HEK293 (cell line): ENCODE data around the gene STEAP1B.

ENCODE experiments used
- CTCF ChIA-PET: fragments of 350-600 bp; formaldehyde crosslinking; extraction: SDS; loops from one replicate; lab custom pipeline; 2021; ENCODE audit warnings: antibody characterized with exemption; lab: Yijun Ruan, JAX
- POLR2A ChIA-PET: fragments of 300-600 bp; formaldehyde crosslinking; extraction: SDS; loops from one replicate; lab custom pipeline; 2020; ENCODE audit warnings: antibody characterized with exemption, inconsistent platforms; lab: Yijun Ruan, JAX
- H3K27ac ChIP-seq: fragments of 200-500 bp; sonication (Bioruptor generic); 2 replicates; pipeline ENCODE4 v1.5.1; 2014; ENCODE audit warnings: low read depth, low read length, control low read depth, inconsistent platforms; ENCODE audit errors: extremely low read depth
- H3K36me3 ChIP-seq, 2 experiments: fragments of 200-500 bp in 1 of 2; sonication (Bioruptor generic) in 1 of 2; 1 replicate in 1 of 2; 2 replicates in 1 of 2; pipeline ENCODE4 v1.5.1; 2014 to 2017; ENCODE audit warnings: inconsistent platforms in 2 of 2, low read length in 2 of 2; ENCODE audit not compliant: control insufficient read depth in 2 of 2, insufficient read depth in 1 of 2
- H3K4me1 ChIP-seq: fragments of 200-500 bp; sonication (Bioruptor generic); 2 replicates; pipeline ENCODE4 v1.5.1; 2014; ENCODE audit warnings: mild to moderate bottlenecking, low read length, inconsistent platforms; ENCODE audit not compliant: control insufficient read depth, insufficient read depth
- H3K4me3 ChIP-seq: 2 replicates; pipeline ENCODE4 v1.5.1; 2011; ENCODE audit warnings: low read depth, mild to moderate bottlenecking, control low read depth, low read length, moderate library complexity
- H3K9me3 ChIP-seq: fragments of 200-500 bp; sonication (Bioruptor generic); 2 replicates; pipeline ENCODE4 v1.5.1; 2014; ENCODE audit warnings: low read depth, low read length, inconsistent platforms; ENCODE audit not compliant: control insufficient read depth, insufficient read depth
- FEZF1 ChIP-seq: fragments of 450-650 bp; formaldehyde crosslinking; IDR thresholded peaks from 2 replicates; pipeline ENCODE4 v1.5.1; 2016; ENCODE audit warnings: missing biosample characterization, missing genetic modification characterization
- HOXA7 ChIP-seq: sonication (generic); formaldehyde crosslinking; IDR thresholded peaks from 2 replicates; pipeline ENCODE4 v1.8.1; 2022; ENCODE audit warnings: missing genetic modification reagents, borderline replicate concordance
- HOXC10 ChIP-seq: sonication (generic); formaldehyde crosslinking; IDR thresholded peaks from 2 replicates; pipeline ENCODE4 v1.8.1; 2023; ENCODE audit warnings: mild to moderate bottlenecking, missing genetic modification reagents
- INSM2 ChIP-seq: fragments of 450-650 bp; formaldehyde crosslinking; IDR thresholded peaks from 2 replicates; pipeline ENCODE4 v1.5.1; 2016; ENCODE audit warnings: missing biosample characterization, missing genetic modification characterization
- KLF17 ChIP-seq: fragments of 450-650 bp; formaldehyde crosslinking; IDR thresholded peaks from 2 replicates; pipeline ENCODE4 v1.5.1; 2016; ENCODE audit warnings: missing biosample characterization, missing genetic modification characterization
- SP3 ChIP-seq: fragments of 450-650 bp; formaldehyde crosslinking; IDR thresholded peaks from 2 replicates; pipeline ENCODE4 v1.5.1; 2016; ENCODE audit warnings: missing biosample characterization, missing genetic modification characterization
- SP7 ChIP-seq: fragments of 450-650 bp; formaldehyde crosslinking; IDR thresholded peaks from 2 replicates; pipeline ENCODE4 v1.5.1; 2016; ENCODE audit warnings: missing biosample characterization, missing genetic modification characterization
- ZBTB1 ChIP-seq: fragments of 450-650 bp; formaldehyde crosslinking; IDR thresholded peaks from 2 replicates; pipeline ENCODE4 v1.5.1; 2016; ENCODE audit warnings: missing biosample characterization, missing genetic modification characterization
- ZBTB11 ChIP-seq: fragments of 450-650 bp; formaldehyde crosslinking; conservative IDR thresholded peaks from 2 replicates; pipeline ENCODE4 v1.5.1; 2016; ENCODE audit warnings: low read depth, missing biosample characterization, missing genetic modification characterization
- ZBTB8A ChIP-seq: fragments of 450-650 bp; formaldehyde crosslinking; IDR thresholded peaks from 2 replicates; pipeline ENCODE4 v1.5.1; 2016; ENCODE audit warnings: missing biosample characterization, missing genetic modification characterization
- ZFP37 ChIP-seq: fragments of 450-650 bp; formaldehyde crosslinking; IDR thresholded peaks from 2 replicates; pipeline ENCODE4 v1.5.1; 2016; ENCODE audit warnings: missing biosample characterization, missing genetic modification characterization
- ZNF221 ChIP-seq: fragments of 450-650 bp; formaldehyde crosslinking; IDR thresholded peaks from 2 replicates; pipeline ENCODE4 v1.5.1; 2017; ENCODE audit warnings: missing biosample characterization, missing genetic modification characterization, borderline replicate concordance
- ZNF24 ChIP-seq: fragments of 450-650 bp; formaldehyde crosslinking; IDR thresholded peaks from 2 replicates; pipeline ENCODE4 v1.5.1; 2016; ENCODE audit warnings: missing biosample characterization, missing genetic modification characterization
- ZNF266 ChIP-seq: fragments of 450-650 bp; formaldehyde crosslinking; IDR thresholded peaks from 2 replicates; pipeline ENCODE4 v1.5.1; 2016; ENCODE audit warnings: missing biosample characterization, missing genetic modification characterization, low read depth
- ZNF416 ChIP-seq: fragments of 450-650 bp; formaldehyde crosslinking; IDR thresholded peaks from 2 replicates; pipeline ENCODE4 v1.5.1; 2016; ENCODE audit warnings: missing biosample characterization, missing genetic modification characterization
- ZNF560 ChIP-seq: fragments of 450-650 bp; formaldehyde crosslinking; IDR thresholded peaks from 2 replicates; pipeline ENCODE4 v1.5.1; 2017; ENCODE audit warnings: missing biosample characterization, missing genetic modification characterization, borderline replicate concordance
- ZNF580 ChIP-seq: fragments of 450-650 bp; formaldehyde crosslinking; IDR thresholded peaks from 2 replicates; pipeline ENCODE4 v1.5.1; 2016; ENCODE audit warnings: missing biosample characterization, missing genetic modification characterization
- ZNF658 ChIP-seq: fragments of 450-650 bp; formaldehyde crosslinking; IDR thresholded peaks from 2 replicates; pipeline ENCODE4; 2016; ENCODE audit warnings: missing biosample characterization, missing genetic modification characterization
- ZNF677 ChIP-seq: fragments of 450-650 bp; IDR thresholded peaks from 2 replicates; pipeline ENCODE4 v1.5.0; 2018; ENCODE audit warnings: missing biosample characterization, mild to moderate bottlenecking, missing genetic modification characterization, moderate library complexity

The STEAP1B gene

GRCh38 chr7:22447008-22447407 lies 53.0 kb downstream of the STEAP1B start:
- no peak overlapping the region for H3K27ac ChIP-seq
- CTCF ChIA-PET: interaction anchor here (0.6 kb wide), 1 partner anchor 1295 kb away, joined by 3 read pairs; no protein-coding TSS in a partner anchor
- TF ChIP-seq ZNF266 (tag by site-specific recombination) (no peak), ZNF24 (tag by site-specific recombination) (no peak), ZNF560 (tag by site-specific recombination) (no peak), SP3 (tag by site-specific recombination) (no peak), SP7 (no peak), ZNF677 (tag by site-specific recombination) (no peak), KLF17 (tag by site-specific recombination) (no peak), HOXC10 (CRISPR knock-in tag) (no peak), ZBTB11 (tag by site-specific recombination) (no peak), ZNF416 (tag by site-specific recombination) (no peak), ZBTB1 (no peak), HOXA7 (CRISPR knock-in tag) (no peak), ZNF658 (tag by site-specific recombination) (no peak), ZNF580 (tag by site-specific recombination) (no peak)
- no peak overlapping the region for H3K4me3 ChIP-seq
- H3K9me3 ChIP-seq: no peaks in the 10 kb centered on the region
- no peaks in the 10 kb centered on the region for H3K36me3 ChIP-seq
- POLR2A ChIA-PET: no interaction called here
- H3K4me1 ChIP-seq: peaks cover 9% of the 10 kb centered on the region; the same call in 1 of the 2 replicates

GRCh38 chr7:22445853-22446252 lies 54.1 kb downstream of the STEAP1B start:
- ChIA-PET CTCF (interaction anchor here (0.6 to 1.0 kb wide), 4 partner anchors 23 to 365 kb away, joined by 3 to 5 read pairs (median 3); no protein-coding TSS in a partner anchor), POLR2A (no interaction called here)
- H3K9me3 ChIP-seq: no peaks in the 10 kb centered on the region
- peaks cover 9% of the 10 kb centered on the region; the same call in 1 of the 2 replicates for H3K4me1 ChIP-seq
- no peaks in the 10 kb centered on the region for H3K36me3 ChIP-seq
- TF ChIP-seq INSM2 (tag by site-specific recombination): no peak
- no peak overlapping the region for H3K4me3 ChIP-seq
- no peak overlapping the region for H3K27ac ChIP-seq

GRCh38 chr7:22445140-22445743 lies 54.7 kb downstream of the STEAP1B start:
- Histone ChIP-seq H3K4me3 (no peak overlapping the region), H3K9me3 (no peaks in the 10 kb centered on the region), H3K27ac (0 out of 2 replicates have a peak overlapping the region, but pooled peaks have one; percentile 9), H3K36me3 (no peaks in the 10 kb centered on the region), H3K4me1 (peaks cover 9% of the 10 kb centered on the region; the same call in 1 of the 2 replicates)
- POLR2A ChIA-PET: no interaction called here
- no peak for TF ChIP-seq ZBTB8A (tag by site-specific recombination)
- TF ChIP-seq ZNF221 (tag by site-specific recombination): no peak
- no peak for TF ChIP-seq ZFP37 (tag by site-specific recombination)
- TF ChIP-seq FEZF1 (tag by site-specific recombination): peak; percentile 34
- TF ChIP-seq, all 188 proteins: peak for 1
- CTCF ChIA-PET: interaction anchor here (0.7 to 1.0 kb wide), 3 partner anchors 24 to 120 kb away, joined by 3 read pairs; no protein-coding TSS in a partner anchor
